DOHH2 (cell line): ENCODE results near the gene TANGO2.

Source experiments
- H3F3A ChIP-seq: fragments of 200-600 bp; sonication (generic), shearing (Covaris generic); 2 replicates; pipeline ENCODE4 v1.6.0; 2016; ENCODE audit warnings: antibody characterized with exemption, mild to moderate bottlenecking; ENCODE audit not compliant: control insufficient read depth, insufficient read depth
- H3K27ac ChIP-seq: fragments of 200-600 bp; sonication (generic); 2 replicates; pipeline ENCODE4 v1.5.1; 2014; ENCODE audit warnings: low read depth, mild to moderate bottlenecking, low read length, moderate library complexity
- H3K27me3 ChIP-seq: fragments of 200-600 bp; sonication (generic); 2 replicates; pipeline ENCODE4 v1.6.1; 2014; ENCODE audit warnings: mild to moderate bottlenecking, low read length, mixed read lengths; ENCODE audit not compliant: control insufficient read depth
- H3K36me3 ChIP-seq: fragments of 200-600 bp; sonication (generic); 2 replicates; pipeline ENCODE4 v1.6.1; 2014; ENCODE audit warnings: mild to moderate bottlenecking, low read length, moderate library complexity, mixed read lengths; ENCODE audit not compliant: control insufficient read depth
- H3K4me1 ChIP-seq: fragments of 200-600 bp; sonication (generic); 2 replicates; pipeline ENCODE4 v1.6.1; 2014; ENCODE audit warnings: mild to moderate bottlenecking, low read length, mixed read lengths; ENCODE audit not compliant: control insufficient read depth
- H3K4me2 ChIP-seq: fragments of 200-600 bp; sonication (generic); 2 replicates; pipeline ENCODE4 v1.6.0; 2014; ENCODE audit warnings: mild to moderate bottlenecking, low read length, moderate library complexity
- H3K4me3 ChIP-seq: fragments of 200-600 bp; sonication (generic); 2 replicates; pipeline ENCODE4 v1.5.1; 2014; ENCODE audit warnings: mild to moderate bottlenecking, low read length, mixed read lengths
- H3K79me2 ChIP-seq: fragments of 200-600 bp; sonication (generic); 2 replicates; pipeline ENCODE4 v1.6.1; 2014; ENCODE audit warnings: mild to moderate bottlenecking, low read length, mixed read lengths; ENCODE audit not compliant: control insufficient read depth
- H3K9me2 ChIP-seq: fragments of 200-600 bp; sonication (generic); replicated peaks from 2 replicates; pipeline ENCODE4 v1.6.1; 2014; ENCODE audit warnings: mild to moderate bottlenecking, low read length, mixed read lengths; ENCODE audit not compliant: control insufficient read depth
- H3K9me3 ChIP-seq: fragments of 200-600 bp; sonication (generic); 2 replicates; pipeline ENCODE4 v1.6.1; 2014; ENCODE audit warnings: antibody characterized with exemption, low read length, mixed read lengths; ENCODE audit not compliant: control insufficient read depth, insufficient read depth
- H4K20me1 ChIP-seq: fragments of 200-600 bp; sonication (generic); 2 replicates; pipeline ENCODE4 v1.6.0; 2014; ENCODE audit warnings: low read depth, mild to moderate bottlenecking, antibody characterized with exemption, low read length, moderate library complexity; ENCODE audit not compliant: control insufficient read depth, insufficient read depth
- CTCF ChIP-seq: fragments of 200-600 bp; sonication (generic); IDR thresholded peaks from one replicate; pipeline ENCODE4 v1.5.1; 2014; ENCODE audit warnings: antibody characterized with exemption, mild to moderate bottlenecking, low read depth, low read length; ENCODE audit not compliant: poor library complexity, severe bottlenecking
- EZH2phosphoT487 ChIP-seq: fragments of 200-600 bp; sonication (generic); IDR thresholded peaks from 2 replicates; pipeline ENCODE4 v1.6.1; 2017; ENCODE audit warnings: borderline replicate concordance, mild to moderate bottlenecking, antibody characterized with exemption, low read length, moderate library complexity, mixed read lengths

The TANGO2 gene

DNA sequence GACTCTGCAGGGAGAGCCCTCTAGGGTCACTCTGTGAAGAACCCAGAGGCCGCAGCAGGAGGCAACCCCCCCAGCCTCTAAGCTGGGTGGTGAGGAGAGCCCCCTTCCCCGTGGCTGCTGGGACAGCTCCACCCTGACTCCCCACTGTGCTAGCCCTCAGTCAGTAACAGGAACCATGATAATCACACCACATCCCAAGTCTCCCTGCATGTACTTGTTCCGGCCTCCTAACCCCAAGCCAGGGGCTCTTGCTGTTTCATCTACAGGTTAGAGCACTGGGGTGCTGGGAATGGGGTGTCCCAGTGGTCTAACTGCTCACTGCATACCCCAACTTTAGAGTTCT lies 31.2 kb upstream of the TANGO2 start:
- H3K4me1 ChIP-seq, result peaks cover 11% of the 10 kb centered on the region
- TF ChIP-seq CTCF (no peak), EZH2phosphoT487 (no peak)
- H3F3A ChIP-seq, result no peaks in the 10 kb centered on the region
- no peak overlapping the region for H3K27ac ChIP-seq
- no peaks in the 10 kb centered on the region; the same call in 1 of the 2 replicates for H3K27me3 ChIP-seq
- no peaks in the 10 kb centered on the region for H3K79me2 ChIP-seq
- H3K4me2 ChIP-seq, result no peak overlapping the region
- H3K9me2 ChIP-seq, result no peaks in the 10 kb centered on the region
- no peaks in the 10 kb centered on the region for H4K20me1 ChIP-seq
- no peak overlapping the region for H3K4me3 ChIP-seq
- no peaks in the 10 kb centered on the region for H3K9me3 ChIP-seq
- no peaks in the 10 kb centered on the region for H3K36me3 ChIP-seq

DNA sequence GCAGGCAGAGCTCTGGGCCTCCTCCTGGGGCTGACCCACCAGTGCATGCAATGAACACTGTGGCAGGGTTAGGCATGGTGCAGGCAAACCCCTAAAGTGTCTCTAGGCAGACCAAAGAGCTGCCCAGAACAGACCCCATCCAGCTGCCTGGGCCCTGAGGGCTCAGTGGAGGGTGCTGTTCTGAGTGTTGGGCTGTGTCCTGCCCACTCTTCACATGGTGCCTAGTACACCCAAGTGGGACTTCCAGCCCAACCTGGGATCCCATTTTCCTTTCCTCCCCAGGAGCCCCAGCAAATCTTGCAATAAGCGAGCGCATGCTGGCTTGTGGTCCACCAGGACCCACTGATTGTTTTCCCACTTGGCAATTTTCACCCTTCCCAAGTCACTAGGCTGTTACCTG lies 30.7 kb upstream of the TANGO2 start:
- H3K9me2 ChIP-seq, result no peaks in the 10 kb centered on the region
- no peaks in the 10 kb centered on the region for H4K20me1 ChIP-seq
- no peaks in the 10 kb centered on the region for H3F3A ChIP-seq
- H3K4me1 ChIP-seq, result peaks cover 11% of the 10 kb centered on the region
- H3K4me2 ChIP-seq, result no peak overlapping the region
- no peak overlapping the region for H3K4me3 ChIP-seq
- H3K79me2 ChIP-seq, result no peaks in the 10 kb centered on the region
- no peaks in the 10 kb centered on the region for H3K36me3 ChIP-seq
- no peaks in the 10 kb centered on the region for H3K9me3 ChIP-seq
- H3K27me3 ChIP-seq, result no peaks in the 10 kb centered on the region; the same call in 1 of the 2 replicates
- TF ChIP-seq EZH2phosphoT487, result no peak
- no peak for TF ChIP-seq CTCF
- H3K27ac ChIP-seq, result no peak overlapping the region

- H3K4me1 ChIP-seq, result peaks cover 11% of the 10 kb centered on the region
- H4K20me1 ChIP-seq, result no peaks in the 10 kb centered on the region
- no peak overlapping the region for H3K4me3 ChIP-seq
- H3K79me2 ChIP-seq, result no peaks in the 10 kb centered on the region
- TF ChIP-seq EZH2phosphoT487 (no peak), CTCF (no peak)
- no peaks in the 10 kb centered on the region for H3F3A ChIP-seq
- H3K27me3 ChIP-seq, result no peaks in the 10 kb centered on the region; the same call in 1 of the 2 replicates
- no peak overlapping the region for H3K27ac ChIP-seq
- no peak overlapping the region for H3K4me2 ChIP-seq
- H3K9me2 ChIP-seq, result no peaks in the 10 kb centered on the region
- H3K36me3 ChIP-seq, result no peaks in the 10 kb centered on the region
- H3K9me3 ChIP-seq, result no peaks in the 10 kb centered on the region
Observed at GRCh38 chr22:19990609-19991394, 30.1 kb upstream of the TANGO2 start.
